ENCODE data around the gene HBG2. TPM values are rescaled to one million over a fixed set of nuclear protein-coding genes. Genes with fewer than 3 reads are reported as not detected.

Gene HBG2
- total RNA-seq, 1 experiment from 2014 or later: 8.7 TPM

DNA sequence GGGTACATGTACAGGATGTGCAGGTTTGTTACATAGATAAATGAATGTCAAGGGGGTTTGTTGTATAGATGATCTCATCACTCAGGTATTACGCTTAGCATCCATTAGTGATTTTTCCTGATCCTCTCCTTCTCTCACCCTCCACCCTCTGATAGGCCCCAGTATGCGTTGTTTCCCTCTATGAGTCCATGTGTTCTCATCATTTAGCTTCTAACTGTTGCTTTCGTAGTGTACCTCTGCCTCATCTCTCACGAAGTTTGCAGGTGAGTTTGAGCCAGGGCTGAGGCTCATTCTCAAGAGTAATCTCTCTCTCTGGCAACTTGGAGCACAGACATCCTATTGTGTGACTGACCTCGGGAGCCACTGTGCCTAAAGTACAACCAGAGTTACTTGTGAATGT, 19.8 kb upstream of the HBG2 start:
- peak overlapping the region; percentile 46; the same call in 1 of the 2 replicates for H3K27ac Mint-ChIP-seq
- H3K4me1 Mint-ChIP-seq: peaks cover 5% of the 10 kb centered on the region
- H3K27me3 Mint-ChIP-seq (ENCODE audit: low read depth): no peaks in the 10 kb centered on the region
- ATAC-seq (peak; percentile 62), DNase-seq (ENCODE audit: low spot score) (no peak)
- TF ChIP-seq MXD4 (CRISPR knock-in tag; IDR thresholded peaks at IDR 0.05; ENCODE audit: borderline replicate concordance): no peak
- TF ChIP-seq ZNF232 (CRISPR knock-in tag; IDR thresholded peaks at IDR 0.05): no peak
- no peak for TF ChIP-seq RORB (CRISPR knock-in tag; IDR thresholded peaks at IDR 0.05)
- TF ChIP-seq SMAD3 (CRISPR knock-in tag; IDR thresholded peaks at IDR 0.05; ENCODE audit: borderline replicate concordance): no peak
- TF ChIP-seq, protein P1, sequence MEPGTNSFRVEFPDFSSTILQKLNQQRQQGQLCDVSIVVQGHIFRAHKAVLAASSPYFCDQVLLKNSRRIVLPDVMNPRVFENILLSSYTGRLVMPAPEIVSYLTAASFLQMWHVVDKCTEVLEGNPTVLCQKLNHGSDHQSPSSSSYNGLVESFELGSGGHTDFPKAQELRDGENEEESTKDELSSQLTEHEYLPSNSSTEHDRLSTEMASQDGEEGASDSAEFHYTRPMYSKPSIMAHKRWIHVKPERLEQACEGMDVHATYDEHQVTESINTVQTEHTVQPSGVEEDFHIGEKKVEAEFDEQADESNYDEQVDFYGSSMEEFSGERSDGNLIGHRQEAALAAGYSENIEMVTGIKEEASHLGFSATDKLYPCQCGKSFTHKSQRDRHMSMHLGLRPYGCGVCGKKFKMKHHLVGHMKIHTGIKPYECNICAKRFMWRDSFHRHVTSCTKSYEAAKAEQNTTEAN (CRISPR knock-in tag; IDR thresholded peaks at IDR 0.05): no peak
- no peak for TF ChIP-seq NFATC4 (CRISPR knock-in tag; IDR thresholded peaks at IDR 0.05)
- TF ChIP-seq, protein P2, sequence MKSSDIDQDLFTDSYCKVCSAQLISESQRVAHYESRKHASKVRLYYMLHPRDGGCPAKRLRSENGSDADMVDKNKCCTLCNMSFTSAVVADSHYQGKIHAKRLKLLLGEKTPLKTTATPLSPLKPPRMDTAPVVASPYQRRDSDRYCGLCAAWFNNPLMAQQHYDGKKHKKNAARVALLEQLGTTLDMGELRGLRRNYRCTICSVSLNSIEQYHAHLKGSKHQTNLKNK (CRISPR knock-in tag; IDR thresholded peaks at IDR 0.05): no peak
- TF ChIP-seq, protein P3, sequence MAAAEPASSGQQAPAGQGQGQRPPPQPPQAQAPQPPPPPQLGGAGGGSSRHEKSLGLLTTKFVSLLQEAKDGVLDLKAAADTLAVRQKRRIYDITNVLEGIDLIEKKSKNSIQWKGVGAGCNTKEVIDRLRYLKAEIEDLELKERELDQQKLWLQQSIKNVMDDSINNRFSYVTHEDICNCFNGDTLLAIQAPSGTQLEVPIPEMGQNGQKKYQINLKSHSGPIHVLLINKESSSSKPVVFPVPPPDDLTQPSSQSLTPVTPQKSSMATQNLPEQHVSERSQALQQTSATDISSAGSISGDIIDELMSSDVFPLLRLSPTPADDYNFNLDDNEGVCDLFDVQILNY (CRISPR knock-in tag; IDR thresholded peaks at IDR 0.05): no peak
- TF ChIP-seq, protein P4, sequence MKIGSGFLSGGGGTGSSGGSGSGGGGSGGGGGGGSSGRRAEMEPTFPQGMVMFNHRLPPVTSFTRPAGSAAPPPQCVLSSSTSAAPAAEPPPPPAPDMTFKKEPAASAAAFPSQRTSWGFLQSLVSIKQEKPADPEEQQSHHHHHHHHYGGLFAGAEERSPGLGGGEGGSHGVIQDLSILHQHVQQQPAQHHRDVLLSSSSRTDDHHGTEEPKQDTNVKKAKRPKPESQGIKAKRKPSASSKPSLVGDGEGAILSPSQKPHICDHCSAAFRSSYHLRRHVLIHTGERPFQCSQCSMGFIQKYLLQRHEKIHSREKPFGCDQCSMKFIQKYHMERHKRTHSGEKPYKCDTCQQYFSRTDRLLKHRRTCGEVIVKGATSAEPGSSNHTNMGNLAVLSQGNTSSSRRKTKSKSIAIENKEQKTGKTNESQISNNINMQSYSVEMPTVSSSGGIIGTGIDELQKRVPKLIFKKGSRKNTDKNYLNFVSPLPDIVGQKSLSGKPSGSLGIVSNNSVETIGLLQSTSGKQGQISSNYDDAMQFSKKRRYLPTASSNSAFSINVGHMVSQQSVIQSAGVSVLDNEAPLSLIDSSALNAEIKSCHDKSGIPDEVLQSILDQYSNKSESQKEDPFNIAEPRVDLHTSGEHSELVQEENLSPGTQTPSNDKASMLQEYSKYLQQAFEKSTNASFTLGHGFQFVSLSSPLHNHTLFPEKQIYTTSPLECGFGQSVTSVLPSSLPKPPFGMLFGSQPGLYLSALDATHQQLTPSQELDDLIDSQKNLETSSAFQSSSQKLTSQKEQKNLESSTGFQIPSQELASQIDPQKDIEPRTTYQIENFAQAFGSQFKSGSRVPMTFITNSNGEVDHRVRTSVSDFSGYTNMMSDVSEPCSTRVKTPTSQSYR (CRISPR knock-in tag; IDR thresholded peaks at IDR 0.05): no peak
- H3K9me3 Mint-ChIP-seq: no peaks in the 10 kb centered on the region
- H3K4me3 Mint-ChIP-seq: no peak overlapping the region
- ChIA-PET CTCF (no interaction called here), POLR2A (no interaction called here)
- H3K36me3 Mint-ChIP-seq: no peaks in the 10 kb centered on the region

DNA sequence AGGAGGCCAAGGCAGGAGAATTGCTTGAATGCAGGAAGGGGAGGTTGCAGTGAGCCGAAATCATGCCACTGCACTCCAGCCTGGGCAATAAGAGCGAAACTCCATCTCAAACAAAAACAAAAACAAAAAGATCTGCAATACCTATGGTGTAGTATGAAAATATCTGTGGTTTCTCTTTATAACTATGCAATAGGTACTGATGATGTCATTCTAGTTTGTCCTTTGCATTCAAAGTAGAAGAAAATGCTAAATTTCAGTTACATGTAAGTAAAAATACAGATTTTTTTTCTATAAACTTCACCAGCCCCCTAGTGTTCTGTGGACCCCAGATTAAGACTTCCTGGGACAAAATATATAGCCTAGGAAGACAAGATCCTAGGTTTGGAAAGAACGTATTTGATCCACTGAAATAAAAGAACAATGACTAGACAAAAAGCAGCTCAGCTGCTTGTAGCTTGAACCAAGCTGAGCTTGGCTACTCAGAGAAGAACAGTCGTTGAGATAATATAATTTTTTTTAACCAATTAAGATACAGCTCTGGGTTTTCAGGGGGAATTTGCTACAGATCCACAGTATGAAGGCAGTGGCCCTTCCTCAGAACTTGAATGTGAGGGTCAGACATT, 17.9 kb upstream of the HBG2 start:
- DNase-seq (ENCODE audit: low spot score): no peak
- no peak for ATAC-seq
- peaks cover 5% of the 10 kb centered on the region for H3K4me1 Mint-ChIP-seq
- ChIA-PET POLR2A (no interaction called here), CTCF (no interaction called here)
- H3K36me3 Mint-ChIP-seq: no peaks in the 10 kb centered on the region
- H3K9me3 Mint-ChIP-seq: no peaks in the 10 kb centered on the region
- H3K27ac Mint-ChIP-seq: no peak overlapping the region
- no peak overlapping the region for H3K4me3 Mint-ChIP-seq
- H3K27me3 Mint-ChIP-seq (ENCODE audit: low read depth): no peaks in the 10 kb centered on the region
- TF ChIP-seq ZNF219 (CRISPR knock-in tag; IDR thresholded peaks at IDR 0.05; ENCODE audit: borderline replicate concordance) (no peak), KAT7 (CRISPR knock-in tag; IDR thresholded peaks at IDR 0.05; ENCODE audit: borderline replicate concordance) (no peak), TP53 (CRISPR knock-in tag; IDR thresholded peaks at IDR 0.05) (no peak), ZNF317 (CRISPR knock-in tag; IDR thresholded peaks at IDR 0.05; ENCODE audit: borderline replicate concordance, low read depth) (no peak)

DNA sequence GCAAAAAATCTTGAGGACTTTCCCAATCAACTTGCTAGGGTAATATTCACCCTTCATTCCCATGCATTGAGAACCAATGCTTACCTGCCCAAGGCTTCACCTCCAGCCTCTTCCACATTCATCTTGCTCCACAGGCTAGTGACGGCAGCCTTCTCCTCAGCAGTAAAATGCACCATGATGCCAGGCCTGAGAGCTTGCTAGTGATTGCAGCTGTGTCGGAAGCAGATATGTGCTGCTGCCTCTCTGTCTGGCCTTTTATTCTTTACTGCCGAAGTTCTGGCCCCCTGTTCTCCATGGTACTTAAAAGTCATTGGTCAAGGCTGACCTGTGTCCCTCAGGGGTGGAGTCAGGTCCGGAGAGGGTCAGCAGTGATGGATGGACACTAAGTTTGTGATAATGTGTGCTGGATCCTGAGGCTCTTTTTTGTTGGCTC, 15.2 kb upstream of the HBG2 start, which contains the start of gene HBE1:
HBE1 (minus strand) TSS at position 231 of the 433 bp plus-strand sequence; CDS start at position 176, 55 bp downstream.
- POLR2A ChIA-PET: interaction anchor here (1.0 kb wide), 1 partner anchor 10 kb away, joined by 3 read pairs; no protein-coding TSS in a partner anchor
- Mint-ChIP-seq H3K36me3 (no peaks in the 10 kb centered on the region), H3K4me1 (peaks cover 5% of the 10 kb centered on the region), H3K27ac (no peak within 1 kb of the TSS), H3K27me3 (ENCODE audit: low read depth) (no peaks in the 10 kb centered on the region), H3K4me3 (no peak within 1 kb of the TSS), H3K9me3 (no peaks in the 10 kb centered on the region)
- CTCF ChIA-PET: no interaction called here
- no peak for ATAC-seq
- DNase-seq (ENCODE audit: low spot score): no peak
- TF ChIP-seq RELA (CRISPR knock-in tag; IDR thresholded peaks at IDR 0.05; ENCODE audit: borderline replicate concordance): no peak
- TF ChIP-seq FOXK1 (CRISPR knock-in tag; IDR thresholded peaks at IDR 0.05): no peak
- no peak for TF ChIP-seq FOXJ3 (CRISPR knock-in tag; IDR thresholded peaks at IDR 0.05; ENCODE audit: borderline replicate concordance)
- TF ChIP-seq, protein P5, sequence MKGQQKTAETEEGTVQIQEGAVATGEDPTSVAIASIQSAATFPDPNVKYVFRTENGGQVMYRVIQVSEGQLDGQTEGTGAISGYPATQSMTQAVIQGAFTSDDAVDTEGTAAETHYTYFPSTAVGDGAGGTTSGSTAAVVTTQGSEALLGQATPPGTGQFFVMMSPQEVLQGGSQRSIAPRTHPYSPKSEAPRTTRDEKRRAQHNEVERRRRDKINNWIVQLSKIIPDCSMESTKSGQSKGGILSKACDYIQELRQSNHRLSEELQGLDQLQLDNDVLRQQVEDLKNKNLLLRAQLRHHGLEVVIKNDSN (CRISPR knock-in tag; IDR thresholded peaks at IDR 0.05): no peak
- TF ChIP-seq NR1H2 (CRISPR knock-in tag; IDR thresholded peaks at IDR 0.05): no peak
- no peak for TF ChIP-seq CBFB (CRISPR knock-in tag; IDR thresholded peaks at IDR 0.05; ENCODE audit: low read depth)
- TF ChIP-seq OVOL2 (CRISPR knock-in tag; IDR thresholded peaks at IDR 0.05; ENCODE audit: borderline replicate concordance): no peak
- TF ChIP-seq, protein P6, sequence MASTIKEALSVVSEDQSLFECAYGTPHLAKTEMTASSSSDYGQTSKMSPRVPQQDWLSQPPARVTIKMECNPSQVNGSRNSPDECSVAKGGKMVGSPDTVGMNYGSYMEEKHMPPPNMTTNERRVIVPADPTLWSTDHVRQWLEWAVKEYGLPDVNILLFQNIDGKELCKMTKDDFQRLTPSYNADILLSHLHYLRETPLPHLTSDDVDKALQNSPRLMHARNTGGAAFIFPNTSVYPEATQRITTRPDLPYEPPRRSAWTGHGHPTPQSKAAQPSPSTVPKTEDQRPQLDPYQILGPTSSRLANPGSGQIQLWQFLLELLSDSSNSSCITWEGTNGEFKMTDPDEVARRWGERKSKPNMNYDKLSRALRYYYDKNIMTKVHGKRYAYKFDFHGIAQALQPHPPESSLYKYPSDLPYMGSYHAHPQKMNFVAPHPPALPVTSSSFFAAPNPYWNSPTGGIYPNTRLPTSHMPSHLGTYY (CRISPR knock-in tag; IDR thresholded peaks at IDR 0.05): no peak
- TF ChIP-seq ZNF317 (CRISPR knock-in tag; IDR thresholded peaks at IDR 0.05; ENCODE audit: borderline replicate concordance, low read depth): no peak
- TF ChIP-seq ZNF219 (CRISPR knock-in tag; IDR thresholded peaks at IDR 0.05; ENCODE audit: borderline replicate concordance): no peak
- TF ChIP-seq TCF7 (CRISPR knock-in tag; IDR thresholded peaks at IDR 0.05; ENCODE audit: low read depth): no peak
- TF ChIP-seq, protein P7, sequence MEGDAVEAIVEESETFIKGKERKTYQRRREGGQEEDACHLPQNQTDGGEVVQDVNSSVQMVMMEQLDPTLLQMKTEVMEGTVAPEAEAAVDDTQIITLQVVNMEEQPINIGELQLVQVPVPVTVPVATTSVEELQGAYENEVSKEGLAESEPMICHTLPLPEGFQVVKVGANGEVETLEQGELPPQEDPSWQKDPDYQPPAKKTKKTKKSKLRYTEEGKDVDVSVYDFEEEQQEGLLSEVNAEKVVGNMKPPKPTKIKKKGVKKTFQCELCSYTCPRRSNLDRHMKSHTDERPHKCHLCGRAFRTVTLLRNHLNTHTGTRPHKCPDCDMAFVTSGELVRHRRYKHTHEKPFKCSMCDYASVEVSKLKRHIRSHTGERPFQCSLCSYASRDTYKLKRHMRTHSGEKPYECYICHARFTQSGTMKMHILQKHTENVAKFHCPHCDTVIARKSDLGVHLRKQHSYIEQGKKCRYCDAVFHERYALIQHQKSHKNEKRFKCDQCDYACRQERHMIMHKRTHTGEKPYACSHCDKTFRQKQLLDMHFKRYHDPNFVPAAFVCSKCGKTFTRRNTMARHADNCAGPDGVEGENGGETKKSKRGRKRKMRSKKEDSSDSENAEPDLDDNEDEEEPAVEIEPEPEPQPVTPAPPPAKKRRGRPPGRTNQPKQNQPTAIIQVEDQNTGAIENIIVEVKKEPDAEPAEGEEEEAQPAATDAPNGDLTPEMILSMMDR (IDR thresholded peaks at IDR 0.05): no peak
- TF ChIP-seq TP53 (CRISPR knock-in tag; IDR thresholded peaks at IDR 0.05): no peak
